GM12878 (cell line): Measurements from ENCODE around the gene CAPZB. TPM values are rescaled to one million over a fixed set of nuclear protein-coding genes. Genes with fewer than 3 reads are reported as not detected.

Experiments
- ATAC-seq: fragments of 200-7000 bp; cut with Tn5 transposase; 3 replicates; pipeline ENCODE4 v1.9.1; 2020; ENCODE audit warnings: mild to moderate bottlenecking, moderate library complexity
- BruUV-seq: library from RNA; stranded (reverse); fragments of 400-500 nt; replicated peaks from 2 replicates; lab custom pipeline; 2021; lab: Mats Ljungman, UMichigan
- CTCF ChIA-PET: fragments of 300-600 bp; sonication (Branson Sonifier 250); formaldehyde crosslinking; extraction: SDS; loops from one replicate; lab custom pipeline; 2021; ENCODE audit warnings: inconsistent platforms; lab: Yijun Ruan, JAX
- POLR2A ChIA-PET: fragments of 350-600 bp; formaldehyde crosslinking; extraction: SDS; loops from one replicate; lab custom pipeline; 2021; ENCODE audit warnings: inconsistent platforms; lab: Charles Lee
- RAD21 ChIA-PET: fragments of 300-600 bp; sonication (Branson Sonifier 250); formaldehyde crosslinking; loops from one replicate; lab custom pipeline; 2023; ENCODE audit warnings: antibody characterized with exemption; ENCODE audit not compliant: unreplicated experiment; lab: Charles Lee
- SMC1A ChIA-PET: fragments of 300-600 bp; sonication (Branson Sonifier 250); formaldehyde crosslinking; loops from one replicate; lab custom pipeline; 2023; ENCODE audit not compliant: unreplicated experiment, uncharacterized antibody; lab: Charles Lee
- DNase-seq: peaks from one replicate; pipeline ENCODE4 v3.0.0-alpha.2; 2011; ENCODE audit warnings: low read depth, low spot score
- FAIRE-seq: peaks from 3 replicates; lab custom pipeline; 2011; peaks lifted over from hg19 to GRCh38; lab: Jason Lieb, UNC
- H2AFZ ChIP-seq: 2 replicates; pipeline ENCODE4 v1.6.0; 2011; ENCODE audit warnings: low read depth, low read length, control low read depth; ENCODE audit not compliant: control insufficient read depth
- H3K27ac ChIP-seq: 2 replicates; pipeline ENCODE4 v1.5.1; 2011; ENCODE audit warnings: control low read depth; ENCODE audit not compliant: control insufficient read depth, insufficient read depth
- H3K27me3 ChIP-seq, 2 experiments: replicated peaks in 1 of 2; 2 replicates each; pipeline versions ENCODE4 v1.6.0 to v1.6.1; 2011; ENCODE audit warnings: low read length in 1 of 2; ENCODE audit not compliant: control insufficient read depth in 2 of 2, insufficient read depth in 2 of 2
- H3K36me3 ChIP-seq, 2 experiments: 2 replicates each; pipeline ENCODE4 v1.5.1; 2011; ENCODE audit warnings: low read length in 1 of 2; ENCODE audit not compliant: control insufficient read depth in 2 of 2, insufficient read depth in 2 of 2
- H3K4me1 ChIP-seq: 2 replicates; pipeline ENCODE4 v1.6.1; 2011; ENCODE audit warnings: mild to moderate bottlenecking, low read length, moderate library complexity, mixed read lengths; ENCODE audit not compliant: control insufficient read depth, insufficient read depth
- H3K4me2 ChIP-seq: 2 replicates; pipeline ENCODE4 v1.6.0; 2011; ENCODE audit warnings: control low read depth; ENCODE audit not compliant: control insufficient read depth, insufficient read depth
- H3K4me3 ChIP-seq: fragments of 200-600 bp; sonication (generic); 2 replicates; pipeline ENCODE4 v1.5.1; 2016
- H3K79me2 ChIP-seq: 2 replicates; pipeline ENCODE4 v1.6.0; 2011; ENCODE audit warnings: low read length; ENCODE audit not compliant: control insufficient read depth, insufficient read depth
- H3K9ac ChIP-seq: 2 replicates; pipeline ENCODE4 v1.8.0; 2011; ENCODE audit warnings: low read length, control low read depth, mixed read lengths; ENCODE audit not compliant: control insufficient read depth, insufficient read depth
- H3K9me3 ChIP-seq: replicated peaks from 3 replicates; pipeline ENCODE4 v1.5.1; 2011; ENCODE audit warnings: mild to moderate bottlenecking, low read length; ENCODE audit not compliant: control insufficient read depth, insufficient read depth
- H4K20me1 ChIP-seq: 2 replicates; pipeline ENCODE4 v1.6.0; 2011; ENCODE audit not compliant: control insufficient read depth, insufficient read depth
- BHLHE40 ChIP-seq, 2 experiments: fragments of 450-650 bp in 1 of 2; IDR thresholded peaks; 2 replicates each; pipeline ENCODE4 v1.6.1; 2011 to 2017; ENCODE audit warnings: low read depth in 2 of 2, borderline replicate concordance in 1 of 2, improper control_type of control experiment in 1 of 2, low read length in 1 of 2, mild to moderate bottlenecking in 1 of 2
- DPF2 ChIP-seq: fragments of 450-650 bp; IDR thresholded peaks from 2 replicates; pipeline ENCODE4 v1.6.1; 2017; ENCODE audit warnings: mild to moderate bottlenecking
- EP300 ChIP-seq, 2 experiments: fragments of 150-350 bp in 1 of 2; IDR thresholded peaks; 2 replicates each; pipeline ENCODE4 v1.6.1; 2011 to 2012; ENCODE audit warnings: low read depth in 2 of 2, low read length in 2 of 2, borderline replicate concordance in 1 of 2, improper control_type of control experiment in 1 of 2, inconsistent platforms in 1 of 2; ENCODE audit not compliant: control insufficient read depth in 1 of 2
- IKZF2 ChIP-seq, 2 experiments: fragments of 450-650 bp; IDR thresholded peaks; 2 replicates each; pipeline ENCODE4 v1.6.1; 2017; ENCODE audit warnings: mild to moderate bottlenecking in 2 of 2, moderate library complexity in 2 of 2
- MTA3 ChIP-seq: IDR thresholded peaks from 2 replicates; pipeline ENCODE4 v1.6.1; 2012; ENCODE audit warnings: low read length, inconsistent platforms, borderline replicate concordance
- NBN ChIP-seq: fragments of 450-650 bp; IDR thresholded peaks from 2 replicates; pipeline ENCODE4 v1.6.1; 2016
- NRF1 ChIP-seq: conservative IDR thresholded peaks from 2 replicates; pipeline ENCODE4 v1.6.1; 2011; ENCODE audit warnings: mild to moderate bottlenecking, low read depth, low read length, improper control_type of control experiment
- POLR2A ChIP-seq: IDR thresholded peaks from 2 replicates; pipeline ENCODE4 v1.6.1; 2011; ENCODE audit warnings: low read depth, mild to moderate bottlenecking, low read length
- POLR2AphosphoS5 ChIP-seq: IDR thresholded peaks from 2 replicates; pipeline ENCODE4 v1.6.1; 2011; ENCODE audit warnings: mild to moderate bottlenecking, low read length, inconsistent platforms
- RAD51 ChIP-seq: fragments of 450-650 bp; IDR thresholded peaks from 2 replicates; pipeline ENCODE4 v1.6.1; 2016; ENCODE audit warnings: moderate library complexity, mild to moderate bottlenecking, inconsistent platforms
- SMAD5 ChIP-seq: IDR thresholded peaks from 2 replicates; pipeline ENCODE4 v1.6.1; 2016; ENCODE audit warnings: antibody characterized with exemption, low read depth
- SMC3 ChIP-seq: IDR thresholded peaks from 2 replicates; pipeline ENCODE4 v1.6.1; 2011; ENCODE audit warnings: low read length, improper control_type of control experiment, borderline replicate concordance
- STAT3 ChIP-seq: IDR thresholded peaks from 2 replicates; pipeline ENCODE4 v1.6.1; 2011; ENCODE audit warnings: low read depth, low read length, improper control_type of control experiment
- USF2 ChIP-seq: IDR thresholded peaks from 2 replicates; pipeline ENCODE4 v1.6.1; 2011; ENCODE audit warnings: low read depth, low read length, improper control_type of control experiment, borderline replicate concordance
- ZNF207 ChIP-seq: fragments of 450-650 bp; IDR thresholded peaks from 2 replicates; pipeline ENCODE4 v1.6.1; 2014; ENCODE audit warnings: antibody characterized with exemption, mild to moderate bottlenecking, borderline replicate concordance
- ZNF274 ChIP-seq: IDR thresholded peaks from one replicate; pipeline ENCODE4 v1.8.0; 2011; ENCODE audit not compliant: insufficient read length, insufficient read depth
- WGBS: methylation state at CpG from one replicate; pipeline ENCODE4 v1.1.6; 2016; ENCODE audit warnings: low lambda C conversion rate; ENCODE audit not compliant: insufficient replicate concordance, insufficient coverage; ENCODE audit errors: missing lambda C conversion rate; 5-methylcytosine and 5-hydroxymethylcytosine counted together
- in situ Hi-C: fragments of 300-500 bp; cut with MboI; formaldehyde crosslinking; loops from 9 replicates; pipeline ENCODE4 v1.14.3; 2018; ENCODE audit warnings: mixed read lengths
- intact Hi-C: fragments of 100-400 bp; cut with micrococcal nuclease; formaldehyde crosslinking; loops from one replicate; pipeline ENCODE4 v1.14.2; 2022; ENCODE audit not compliant: unreplicated experiment
- polyA plus RNA-seq, 11 experiments: library from polyadenylated mRNA; depleted of rRNA in 4 of 11; unstranded in 6 of 11; stranded (reverse) in 5 of 11; fragments of >200 nt; fragmentation: Nextera tagmentation in 4 of 11; fragmentation: Illumina TruSeq in 1 of 11; extraction: Ambion mirVana in 4 of 11; extraction: Trizol in 1 of 11; gene quantifications; 1 replicate in 1 of 11; 2 replicates in 10 of 11; pipeline versions ENCODE4 v1.2.1 to v1.2.3, GENCODE V29; 2011 to 2016; ENCODE audit warnings: inconsistent platforms in 2 of 11, missing spikeins in 2 of 11, low read depth in 1 of 11
- total RNA-seq, 4 experiments: library from RNA; depleted of rRNA in 3 of 4; stranded (reverse); fragments of >200 nt in 3 of 4; fragmentation: Illumina TruSeq in 1 of 4; extraction: Trizol in 1 of 4; gene quantifications; 2 replicates each; pipeline versions ENCODE4 v1.2.1 to v1.2.3, GENCODE V29; 2013 to 2021
- TF ChIP-seq, protein P1 (sequence below): fragments of 450-650 bp; IDR thresholded peaks from 2 replicates; pipeline ENCODE4 v1.6.1; 2014; ENCODE audit warnings: mild to moderate bottlenecking

CAPZB gene
- total and polyA plus RNA-seq, 10 of the 15 experiments (the other 5 are each of a cell fraction or from before 2014, with no cell fraction given): 104 to 454 (median 213) TPM

- CTCF ChIA-PET: interaction anchor here (0.6 to 4.9 kb wide), 3 partner anchors 13 to 156 kb away, joined by 4 to 29 read pairs (median 4); no protein-coding TSS in a partner anchor
Observed at GRCh38 chr1:19404748-19405147, 80.6 kb downstream of the CAPZB start.

GRCh38 chr1:19403256-19403655, 82.1 kb downstream of the CAPZB start:
- Histone ChIP-seq H3K4me1 (peaks cover 5% of the 10 kb centered on the region), H3K36me3 (peaks cover 8 to 20% of the 10 kb centered on the region in 2 experiments), H4K20me1 (peaks cover 8% of the 10 kb centered on the region; the same call in 1 of the 2 replicates), H3K4me2 (no peak overlapping the region), H3K27me3 (no peaks in the 10 kb centered on the region), H3K27ac (peak overlapping the region; percentile 28; the same call in 1 of the 2 replicates), H3K9ac (no peak overlapping the region), H3K79me2 (peaks cover 52% of the 10 kb centered on the region), H3K9me3 (no peaks in the 10 kb centered on the region), H2AFZ (no peak overlapping the region), H3K4me3 (no peak overlapping the region)
- ChIA-PET SMC1A (interaction anchor here (0.8 to 3.8 kb wide), 3 partner anchors 11 to 248 kb away, joined by 3 to 15 read pairs (median 3); no protein-coding TSS in a partner anchor), POLR2A (no interaction called here), CTCF (interaction anchor here (1.6 to 4.9 kb wide), 2 partner anchors 10 to 11 kb away, joined by 3 to 29 read pairs; no protein-coding TSS in a partner anchor), RAD21 (no interaction called here)
- in situ Hi-C loops (no loop called here), intact Hi-C loops (no loop called here)
- WGBS: 84% methylated on average over 5 of the region's 5 CpGs
- no peak for DNase-seq
- no TSS peak for BruUV-seq
- no peak for FAIRE-seq
- ATAC-seq: no peak
- TF ChIP-seq EP300 (IDR thresholded peaks at IDR 0.05; ENCODE audit: borderline replicate concordance in 1 of 2, control insufficient read depth in 1 of 2, low read depth in 2 of 2, low read length in 2 of 2): no peak
- TF ChIP-seq NRF1: no peak
- TF ChIP-seq, protein P1, sequence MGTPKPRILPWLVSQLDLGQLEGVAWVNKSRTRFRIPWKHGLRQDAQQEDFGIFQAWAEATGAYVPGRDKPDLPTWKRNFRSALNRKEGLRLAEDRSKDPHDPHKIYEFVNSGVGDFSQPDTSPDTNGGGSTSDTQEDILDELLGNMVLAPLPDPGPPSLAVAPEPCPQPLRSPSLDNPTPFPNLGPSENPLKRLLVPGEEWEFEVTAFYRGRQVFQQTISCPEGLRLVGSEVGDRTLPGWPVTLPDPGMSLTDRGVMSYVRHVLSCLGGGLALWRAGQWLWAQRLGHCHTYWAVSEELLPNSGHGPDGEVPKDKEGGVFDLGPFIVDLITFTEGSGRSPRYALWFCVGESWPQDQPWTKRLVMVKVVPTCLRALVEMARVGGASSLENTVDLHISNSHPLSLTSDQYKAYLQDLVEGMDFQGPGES: no peak
- no peak for TF ChIP-seq ZNF207
- no peak for TF ChIP-seq MTA3
- no peak for TF ChIP-seq STAT3
- no peak for TF ChIP-seq POLR2AphosphoS5
- TF ChIP-seq ZNF274: no peak
- TF ChIP-seq SMC3: no peak
- no peak for TF ChIP-seq NBN
- no peak for TF ChIP-seq RAD51
- TF ChIP-seq DPF2: no peak
- TF ChIP-seq IKZF2 (IDR thresholded peaks at IDR 0.05): no peak

More at GRCh38 chr1:19404748-19405147, 80.6 kb downstream of the CAPZB start:
- BruUV-seq: no TSS peak
- peaks cover 45% of the 10 kb centered on the region for H3K79me2 ChIP-seq
- TF ChIP-seq USF2 (no peak), BHLHE40 (IDR thresholded peaks at IDR 0.05; ENCODE audit: borderline replicate concordance in 1 of 2, low read depth in 2 of 2, low read length in 1 of 2) (no peak), POLR2A (0 out of 2 replicates have a peak, but pooled peaks have one; percentile 23), SMAD5 (no peak)
- no peak overlapping the region for H2AFZ ChIP-seq
- ChIA-PET RAD21 (no interaction called here), SMC1A (interaction anchor here (0.6 kb wide), 1 partner anchor 1264 kb away, joined by 3 read pairs; no protein-coding TSS in a partner anchor), POLR2A (interaction anchor here (0.6 to 0.9 kb wide), 2 partner anchors 64 to 252 kb away, joined by 4 read pairs; no protein-coding TSS in a partner anchor)
- H3K9me3 ChIP-seq: no peaks in the 10 kb centered on the region
- no peaks in the 10 kb centered on the region for H3K27me3 ChIP-seq
- H3K4me2 ChIP-seq: no peak overlapping the region
- in situ Hi-C loops: no loop called here
- peaks cover 8% of the 10 kb centered on the region; the same call in 1 of the 2 replicates for H4K20me1 ChIP-seq
- intact Hi-C loops: no loop called here
- no peak overlapping the region for H3K4me3 ChIP-seq
- no peak overlapping the region for H3K9ac ChIP-seq
- ATAC-seq (no peak), FAIRE-seq (no peak), DNase-seq (no peak)
- 90% methylated on average over 5 of the region's 5 CpGs for WGBS
- no peak overlapping the region for H3K27ac ChIP-seq
- peaks cover 5% of the 10 kb centered on the region for H3K4me1 ChIP-seq
- peaks cover 7 to 17% of the 10 kb centered on the region in 2 experiments for H3K36me3 ChIP-seq
